ENCODE data around the gene LRP1-AS.

Gene LRP1-AS

GRCh38 chr12:57179331-57180086 is 32.1 kb upstream of the LRP1-AS start:
- DNase-seq: no peak

- DNase-seq: no peak
These were observed 30.8 kb upstream of the LRP1-AS start for GRCh38 chr12:57178213-57178612.

- DNase-seq: no peak
These were observed 29.9 kb upstream of the LRP1-AS start for GRCh38 chr12:57177354-57177753.

GRCh38 chr12:57176846-57177245 is 29.4 kb upstream of the LRP1-AS start:
- no peak for DNase-seq

DNA sequence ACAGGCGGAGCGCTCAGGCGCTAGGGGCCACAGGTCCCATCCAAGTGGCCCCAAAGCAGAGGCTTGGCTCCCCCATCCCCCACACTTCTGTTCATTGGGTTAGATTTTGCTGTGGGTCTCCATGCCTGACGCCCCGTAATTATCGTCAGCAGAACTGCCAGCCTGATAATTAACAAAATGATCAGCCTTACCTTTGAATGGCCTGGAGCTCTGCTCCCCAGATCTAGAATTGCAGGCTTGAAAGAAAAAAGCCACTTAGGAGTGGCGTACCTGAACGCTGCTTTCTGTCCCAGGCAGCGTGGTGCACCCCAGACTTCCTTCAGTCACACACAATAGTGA is 28.7 kb upstream of the LRP1-AS start:
- DNase-seq: no peak

DNA sequence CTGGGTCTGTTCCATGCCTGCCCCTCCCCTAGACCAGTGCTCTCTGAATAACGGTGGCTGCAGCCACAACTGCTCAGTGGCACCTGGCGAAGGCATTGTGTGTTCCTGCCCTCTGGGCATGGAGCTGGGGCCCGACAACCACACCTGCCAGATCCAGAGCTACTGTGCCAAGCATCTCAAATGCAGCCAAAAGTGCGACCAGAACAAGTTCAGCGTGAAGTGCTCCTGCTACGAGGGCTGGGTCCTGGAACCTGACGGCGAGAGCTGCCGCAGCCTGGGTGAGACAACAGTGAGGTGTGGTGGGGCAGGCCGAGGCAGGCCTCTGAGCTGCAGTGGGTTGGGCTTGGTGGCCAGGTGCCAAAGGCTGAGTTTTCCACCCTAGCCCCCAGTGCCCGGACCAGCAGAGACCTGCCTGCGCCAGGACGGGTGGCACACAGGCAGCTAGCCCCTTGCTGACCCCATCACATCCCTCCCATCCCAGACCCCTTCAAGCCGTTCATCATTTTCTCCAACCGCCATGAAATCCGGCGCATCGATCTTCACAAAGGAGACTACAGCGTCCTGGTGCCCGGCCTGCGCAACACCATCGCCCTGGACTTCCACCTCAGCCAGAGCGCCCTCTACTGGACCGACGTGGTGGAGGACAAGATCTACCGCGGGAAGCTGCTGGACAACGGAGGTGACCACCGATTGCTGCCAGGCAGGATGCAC is 28.2 kb upstream of the LRP1-AS start:
- DNase-seq: peak; percentile 33

DNA sequence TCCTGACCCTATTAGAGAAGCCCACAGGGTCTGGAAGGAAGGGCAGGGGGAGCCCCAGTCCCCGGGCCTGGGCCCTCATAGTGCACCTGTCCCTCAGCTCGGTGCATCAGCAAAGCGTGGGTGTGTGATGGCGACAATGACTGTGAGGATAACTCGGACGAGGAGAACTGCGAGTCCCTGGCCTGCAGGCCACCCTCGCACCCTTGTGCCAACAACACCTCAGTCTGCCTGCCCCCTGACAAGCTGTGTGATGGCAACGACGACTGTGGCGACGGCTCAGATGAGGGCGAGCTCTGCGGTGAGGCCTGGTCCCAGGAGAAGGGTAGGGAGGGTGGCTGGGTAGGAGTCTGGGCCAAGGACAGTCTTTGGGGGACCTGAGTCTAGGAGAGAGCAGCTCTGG is 26.3 kb upstream of the LRP1-AS start:
- DNase-seq: no peak

GRCh38 chr12:57173089-57173488 is 25.7 kb upstream of the LRP1-AS start:
- DNase-seq: no peak

DNA sequence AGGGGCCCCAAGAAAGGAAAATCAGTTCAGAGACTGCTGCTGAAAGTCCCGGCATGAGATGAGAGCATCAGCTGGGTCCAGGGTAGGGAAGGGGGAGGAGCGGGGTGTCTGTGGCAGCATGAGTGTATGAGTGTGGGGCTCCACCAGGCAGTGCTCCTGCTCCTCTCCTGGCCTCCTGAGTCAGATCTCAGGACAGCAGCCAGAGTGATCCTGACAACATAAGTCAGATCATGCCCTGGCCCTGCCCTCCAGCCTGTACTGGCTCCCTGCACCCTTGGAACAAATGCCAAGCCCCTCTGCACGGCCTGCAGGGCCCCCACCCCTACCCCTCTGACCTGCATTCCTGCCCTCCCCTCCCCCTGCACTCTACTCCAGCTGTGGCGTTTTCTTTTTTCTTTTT is 24.2 kb upstream of the LRP1-AS start:
- DNase-seq: no peak

- DNase-seq: no peak
These were observed 23.5 kb upstream of the LRP1-AS start for GRCh38 chr12:57170927-57171326.

GRCh38 chr12:57170408-57170807 is 23.0 kb upstream of the LRP1-AS start:
- no peak for DNase-seq

DNA sequence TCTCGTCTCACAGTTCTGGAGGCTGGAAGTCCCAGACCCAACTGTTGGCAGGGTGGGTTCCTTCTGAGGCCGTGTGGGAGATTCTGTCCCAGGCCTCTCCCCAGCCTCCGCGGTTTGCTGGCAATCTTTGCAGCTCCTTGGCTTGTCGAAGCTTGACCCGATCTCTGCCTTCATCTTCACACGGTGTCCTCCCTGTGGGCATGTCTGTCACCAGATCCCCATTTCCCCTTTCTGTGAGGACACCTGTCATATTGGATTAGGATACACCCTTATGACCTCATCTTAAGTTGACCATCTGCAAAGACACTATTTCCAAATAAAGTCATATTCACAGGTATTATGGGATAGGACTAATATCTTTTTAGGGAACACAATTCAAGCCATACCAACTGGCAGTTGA is 22.6 kb upstream of the LRP1-AS start:
- no peak for DNase-seq

- no peak for DNase-seq
These were observed 21.8 kb upstream of the LRP1-AS start for GRCh38 chr12:57169046-57169795.

DNA sequence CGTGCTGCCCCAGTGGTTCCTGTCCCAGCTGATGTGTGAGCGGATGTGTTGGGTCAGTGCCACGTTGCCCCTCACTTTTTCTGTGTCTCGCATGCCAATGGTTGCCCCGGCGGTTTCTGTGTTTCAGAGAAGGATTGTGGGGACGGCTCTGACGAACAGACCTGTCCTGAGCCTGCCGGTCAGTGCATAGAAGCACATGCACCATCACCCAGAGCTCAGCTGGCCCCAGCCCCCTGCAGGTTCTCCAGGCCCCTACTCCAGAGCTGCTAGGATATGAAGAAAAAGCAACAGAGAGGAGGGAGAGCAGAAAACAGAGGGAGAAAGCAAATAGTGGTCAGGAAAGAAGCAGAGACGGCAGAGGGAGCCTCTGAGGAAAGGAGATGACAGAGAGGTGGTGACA is 20.6 kb upstream of the LRP1-AS start:
- DNase-seq: no peak

- DNase-seq: no peak
These were observed 19.6 kb upstream of the LRP1-AS start for GRCh38 chr12:57166971-57167371.

DNA sequence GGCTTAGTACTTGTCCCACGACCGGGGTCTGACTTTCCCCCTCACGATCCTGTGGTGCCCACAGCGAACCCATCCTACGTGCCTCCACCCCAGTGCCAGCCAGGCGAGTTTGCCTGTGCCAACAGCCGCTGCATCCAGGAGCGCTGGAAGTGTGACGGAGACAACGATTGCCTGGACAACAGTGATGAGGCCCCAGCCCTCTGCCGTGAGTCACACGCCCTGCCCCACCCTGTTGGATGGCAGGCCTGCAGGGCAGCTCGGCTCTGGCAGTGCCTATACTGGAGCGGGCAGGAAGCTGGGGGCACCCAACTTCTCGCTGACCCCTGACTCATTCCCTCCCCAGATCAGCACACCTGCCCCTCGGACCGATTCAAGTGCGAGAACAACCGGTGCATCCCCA is 18.3 kb upstream of the LRP1-AS start:
- DNase-seq: no peak

DNA sequence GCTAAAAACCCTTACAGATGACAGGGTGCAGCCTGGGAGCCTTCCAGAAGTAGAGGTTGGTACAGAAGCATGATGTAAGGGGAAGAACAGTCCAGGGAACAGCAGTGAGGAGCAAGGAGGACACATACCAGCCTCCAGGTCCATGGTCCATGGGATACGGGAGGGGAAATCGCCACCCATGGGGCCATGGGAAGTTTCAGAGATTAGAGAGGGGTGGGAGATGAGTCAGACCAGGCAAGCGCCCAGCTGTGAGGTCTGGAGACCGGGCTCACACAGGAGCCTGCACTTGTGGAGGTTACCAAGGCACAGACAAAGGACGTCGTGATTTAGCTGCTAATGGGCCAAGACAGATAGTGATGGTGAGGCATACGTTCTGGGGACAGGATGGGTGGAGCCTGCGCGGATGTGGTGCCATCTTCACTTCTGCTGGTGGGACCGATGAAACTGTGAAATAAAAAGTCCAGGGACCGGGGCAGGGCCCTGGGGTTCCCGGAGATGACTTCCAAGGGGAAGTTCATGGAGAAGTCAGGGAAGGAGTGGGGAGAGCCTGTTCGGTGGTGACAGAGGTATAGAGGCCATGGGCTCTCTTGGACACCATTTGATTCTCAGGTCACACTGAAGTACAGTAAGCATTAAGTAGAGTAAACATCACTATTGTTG is 17.7 kb upstream of the LRP1-AS start:
- DNase-seq: no peak

DNA sequence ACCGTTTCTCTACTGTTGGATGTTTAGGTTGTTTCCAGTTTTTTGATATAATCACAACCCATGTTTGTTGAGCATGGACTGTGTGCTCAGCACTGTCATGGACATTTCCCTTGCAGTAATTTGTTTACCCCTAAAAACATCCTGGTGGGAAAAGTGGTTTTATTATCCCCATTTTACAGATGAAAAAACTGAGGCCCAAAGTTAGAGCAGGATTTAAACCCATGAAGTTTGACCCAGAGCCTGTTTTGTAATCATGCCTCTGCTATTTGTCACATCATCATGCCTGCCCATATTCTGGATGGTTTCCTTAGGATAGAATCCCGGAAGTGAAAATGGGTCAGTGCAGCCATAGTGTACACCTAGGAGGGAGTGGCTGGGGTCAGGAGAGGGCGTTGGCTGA is 17.0 kb upstream of the LRP1-AS start:
- no peak for DNase-seq

GRCh38 chr12:57162553-57163125 is 15.2 kb upstream of the LRP1-AS start:
- DNase-seq: no peak

DNA sequence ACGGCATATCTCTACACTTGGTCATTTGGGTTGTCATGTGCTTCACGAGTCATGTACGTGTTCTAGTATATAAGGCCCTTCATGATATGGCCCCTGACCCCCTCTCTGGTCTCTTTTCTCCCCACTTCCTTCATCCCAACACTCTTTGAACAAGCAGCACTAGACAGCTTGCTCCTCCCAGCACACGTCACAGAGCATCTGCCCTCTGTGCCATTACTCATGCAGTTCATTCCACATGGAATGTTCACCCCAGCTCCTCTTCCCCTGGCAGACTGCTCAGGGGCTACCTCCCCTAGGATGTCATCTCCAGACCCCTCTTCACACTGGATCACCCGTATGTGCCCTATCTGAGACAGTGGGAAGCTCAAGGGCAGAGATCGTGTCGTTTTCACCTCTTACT is 14.1 kb upstream of the LRP1-AS start:
- DNase-seq: no peak

DNA sequence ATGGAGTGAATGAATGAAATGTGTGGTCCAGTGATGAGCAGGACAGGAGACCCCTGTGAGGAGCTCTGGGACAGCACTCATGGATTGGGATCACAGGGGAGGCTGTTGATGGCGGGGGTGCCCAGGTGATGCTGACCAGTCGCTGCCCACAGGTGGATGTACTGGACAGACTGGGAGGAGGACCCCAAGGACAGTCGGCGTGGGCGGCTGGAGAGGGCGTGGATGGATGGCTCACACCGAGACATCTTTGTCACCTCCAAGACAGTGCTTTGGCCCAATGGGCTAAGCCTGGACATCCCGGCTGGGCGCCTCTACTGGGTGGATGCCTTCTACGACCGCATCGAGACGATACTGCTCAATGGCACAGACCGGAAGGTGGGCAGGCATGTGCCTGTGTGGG is 13.3 kb upstream of the LRP1-AS start:
- DNase-seq: no peak

GRCh38 chr12:57160040-57160439 is 12.6 kb upstream of the LRP1-AS start:
- no peak for DNase-seq

DNA sequence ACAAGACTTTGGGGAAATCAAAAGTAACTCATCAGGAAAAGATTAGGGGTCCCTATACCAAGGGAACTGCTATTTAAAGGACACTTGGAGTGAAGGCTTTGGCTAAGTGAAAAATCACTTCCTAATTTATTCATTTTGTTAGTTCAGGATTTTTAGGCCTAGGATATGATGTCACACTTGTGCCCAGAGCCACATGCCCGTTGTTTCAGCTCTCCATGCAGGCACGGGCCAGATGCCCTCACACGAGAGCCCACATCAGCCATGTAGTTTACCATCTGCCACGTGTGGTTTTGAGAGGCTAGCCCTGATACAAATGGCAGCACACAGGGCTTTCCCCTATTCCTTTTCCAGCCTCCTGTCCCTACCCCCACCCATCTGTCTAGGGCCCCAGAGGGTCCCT is 11.9 kb upstream of the LRP1-AS start:
- no peak for DNase-seq
